ENCODE data around the gene KLRG1. TPM values are rescaled to one million over a fixed set of nuclear protein-coding genes. Genes with fewer than 3 reads are reported as not detected.

Gene KLRG1
- polyA plus RNA-seq, 1 donor from 2014 or later, result 4.7 TPM

DNA sequence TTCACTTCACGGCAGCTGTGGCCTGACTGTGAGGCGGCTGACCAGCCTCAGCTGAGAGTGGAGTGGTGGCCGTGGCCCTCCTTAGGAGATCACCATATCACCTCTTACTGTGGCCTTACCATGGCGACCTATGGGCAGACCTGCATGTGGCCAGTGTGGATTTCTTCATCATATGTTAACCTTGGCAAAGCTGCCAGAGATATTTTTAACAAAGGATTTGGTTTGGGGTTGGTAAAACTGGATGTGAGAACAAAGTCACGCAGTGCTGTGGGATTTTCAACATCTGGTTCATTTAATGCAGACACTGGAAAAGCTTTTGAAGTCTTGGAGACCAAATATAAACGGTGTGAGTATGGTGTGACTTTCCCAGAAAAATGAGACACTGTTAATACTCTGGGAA lies 46.9 kb downstream of the KLRG1 start:
- H3K9me3 ChIP-seq (ENCODE audit: low read length), result no peaks in the 10 kb centered on the region
- H3K4me2 ChIP-seq (ENCODE audit: low read length), result no peak overlapping the region
- no peaks in the 10 kb centered on the region for H3F3A ChIP-seq (ENCODE audit: insufficient read depth, low read length, poor library complexity, severe bottlenecking)
- H3K4me3 ChIP-seq (ENCODE audit: low read length), result no peak overlapping the region
- no peak overlapping the region for H3K9ac ChIP-seq (ENCODE audit: low read length)
- no peaks in the 10 kb centered on the region for H3K36me3 ChIP-seq (ENCODE audit: insufficient read depth, low read length)
- no peak overlapping the region for H2AFZ ChIP-seq (ENCODE audit: low read depth, low read length)
- no peaks in the 10 kb centered on the region for H3K9me2 ChIP-seq (ENCODE audit: insufficient read depth, low read length)
- no peak for TF ChIP-seq SMC3 (conservative IDR thresholded peaks at IDR 0.05; ENCODE audit: poor library complexity)
- no peak for TF ChIP-seq RAD21 (conservative IDR thresholded peaks at IDR 0.05)
- TF ChIP-seq TAF1 (IDR thresholded peaks at IDR 0.05; ENCODE audit: low read depth), result no peak
- TF ChIP-seq REST (IDR thresholded peaks at IDR 0.05; ENCODE audit: borderline replicate concordance), result no peak
- no peak for TF ChIP-seq EZH2 (IDR thresholded peaks at IDR 0.05; ENCODE audit: borderline replicate concordance, insufficient read depth, low read length, poor library complexity, severe bottlenecking)
- TF ChIP-seq POLR2AphosphoS5 (IDR thresholded peaks at IDR 0.05), result no peak
- H3K27me3 ChIP-seq (ENCODE audit: insufficient read depth, low read depth, low read length), result no peaks in the 10 kb centered on the region
- H4K20me1 ChIP-seq (ENCODE audit: insufficient read depth), result no peaks in the 10 kb centered on the region
- H3K27ac ChIP-seq (ENCODE audit: low read length), result no peak overlapping the region
- H3K79me2 ChIP-seq (replicated peaks; ENCODE audit: insufficient read depth, low read length), result no peaks in the 10 kb centered on the region

DNA sequence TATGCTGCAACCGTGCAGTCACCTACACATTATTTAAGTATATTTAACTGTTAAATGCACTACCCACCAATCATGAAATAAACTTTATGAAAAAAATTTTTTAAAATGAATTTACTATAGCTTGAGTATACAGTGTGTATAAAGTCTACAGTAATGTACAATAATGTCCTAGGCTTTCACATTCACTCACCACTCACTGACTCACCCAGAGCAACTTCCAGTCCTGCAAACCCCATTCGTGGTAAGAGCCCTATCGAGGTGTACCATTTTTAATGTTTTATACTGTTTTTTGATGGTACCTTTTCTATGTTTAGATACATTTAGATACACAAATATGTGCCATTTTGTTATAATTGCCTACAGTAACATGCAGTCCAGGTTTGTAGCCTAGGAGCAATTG lies 48.1 kb downstream of the KLRG1 start:
- no peaks in the 10 kb centered on the region for H3K79me2 ChIP-seq (replicated peaks; ENCODE audit: insufficient read depth, low read length)
- no peak overlapping the region for H3K4me2 ChIP-seq (ENCODE audit: low read length)
- no peak overlapping the region for H2AFZ ChIP-seq (ENCODE audit: low read depth, low read length)
- no peak overlapping the region for H3K27ac ChIP-seq (ENCODE audit: low read length)
- no peak overlapping the region for H3K4me3 ChIP-seq (ENCODE audit: low read length)
- no peaks in the 10 kb centered on the region for H4K20me1 ChIP-seq (ENCODE audit: insufficient read depth)
- no peak overlapping the region for H3K9ac ChIP-seq (ENCODE audit: low read length)
- no peaks in the 10 kb centered on the region for H3K36me3 ChIP-seq (ENCODE audit: insufficient read depth, low read length)
- no peaks in the 10 kb centered on the region for H3K27me3 ChIP-seq (ENCODE audit: insufficient read depth, low read depth, low read length)
- no peaks in the 10 kb centered on the region for H3F3A ChIP-seq (ENCODE audit: insufficient read depth, low read length, poor library complexity, severe bottlenecking)
- no peak for TF ChIP-seq POLR2AphosphoS5 (IDR thresholded peaks at IDR 0.05)
- TF ChIP-seq SMC3 (conservative IDR thresholded peaks at IDR 0.05; ENCODE audit: poor library complexity), result no peak
- TF ChIP-seq RAD21 (conservative IDR thresholded peaks at IDR 0.05), result no peak
- no peak for TF ChIP-seq MXI1 (conservative IDR thresholded peaks at IDR 0.05; ENCODE audit: poor library complexity, severe bottlenecking)
- no peak for TF ChIP-seq REST (IDR thresholded peaks at IDR 0.05; ENCODE audit: borderline replicate concordance)
- TF ChIP-seq EP300 (conservative IDR thresholded peaks at IDR 0.05; ENCODE audit: poor library complexity, severe bottlenecking), result no peak
- TF ChIP-seq CTCF (IDR thresholded peaks at IDR 0.05; ENCODE audit: poor library complexity, severe bottlenecking), result no peak
- no peak for TF ChIP-seq EZH2 (IDR thresholded peaks at IDR 0.05; ENCODE audit: borderline replicate concordance, insufficient read depth, low read length, poor library complexity, severe bottlenecking)
- TF ChIP-seq TAF1 (IDR thresholded peaks at IDR 0.05; ENCODE audit: low read depth), result no peak
- no peaks in the 10 kb centered on the region for H3K9me2 ChIP-seq (ENCODE audit: insufficient read depth, low read length)
- no peaks in the 10 kb centered on the region for H3K9me3 ChIP-seq (ENCODE audit: low read length)

Measured in neural cell (in vitro differentiated cells).